HG03354 (cell line): ENCODE measurements around the gene FGF6.
"Not testable (repeated sequence)": the region's sequence is repeated elsewhere in the genome, so short reads cannot be mapped to it uniquely, and the experiment has no call there.

Source experiments
- ATAC-seq: cut with Tn5 transposase; IDR thresholded peaks from one replicate; pipeline ENCODE4 v1.9.1; 2021; ENCODE audit warnings: mild to moderate bottlenecking; ENCODE audit not compliant: unreplicated experiment, poor library complexity, severe bottlenecking

FGF6 gene

GRCh38 chr12:4445156-4446101 lies at the start of gene FGF6:
Gene FGF6, minus strand, starts transcription at chr12:4445815. Its CDS starts 245 bp downstream, at chr12:4445570.
- ATAC-seq, result no peak

GRCh38 chr12:4490973-4491372 lies 45.4 kb upstream of the FGF6 start:
- ATAC-seq, result no peak

GRCh38 chr12:4489556-4489955 lies 43.9 kb upstream of the FGF6 start:
- ATAC-seq, result no peak

- no peak for ATAC-seq
Observed at GRCh38 chr12:4486980-4487379, 41.4 kb upstream of the FGF6 start.

- ATAC-seq, result no peak
Observed at GRCh38 chr12:4486049-4486699, 40.6 kb upstream of the FGF6 start.

GRCh38 chr12:4483885-4484823 lies 38.5 kb upstream of the FGF6 start:
- no peak for ATAC-seq

GRCh38 chr12:4482936-4483335 lies 37.3 kb upstream of the FGF6 start:
- ATAC-seq, result no peak

GRCh38 chr12:4478933-4479332 lies 33.3 kb upstream of the FGF6 start:
- no peak for ATAC-seq

- no peak for ATAC-seq
Observed at GRCh38 chr12:4477129-4477528, 31.5 kb upstream of the FGF6 start.

GRCh38 chr12:4472046-4472445 lies 26.4 kb upstream of the FGF6 start:
- ATAC-seq, result no peak

GRCh38 chr12:4471256-4471655 lies 25.6 kb upstream of the FGF6 start:
- no peak for ATAC-seq

GRCh38 chr12:4468994-4469393 lies 23.4 kb upstream of the FGF6 start:
- ATAC-seq, result no peak

GRCh38 chr12:4460761-4461160 lies 15.1 kb upstream of the FGF6 start:
- ATAC-seq, result no peak

- not testable (repeated sequence) for ATAC-seq
Observed at GRCh38 chr12:4455849-4456248, 10.2 kb upstream of the FGF6 start.

GRCh38 chr12:4454315-4454860 lies 8.8 kb upstream of the FGF6 start:
- no peak for ATAC-seq

GRCh38 chr12:4451694-4452093 lies 6.1 kb upstream of the FGF6 start:
- ATAC-seq, result no peak

- no peak for ATAC-seq
Observed at GRCh38 chr12:4450551-4451112, 5.0 kb upstream of the FGF6 start.

- no peak for ATAC-seq
Observed at GRCh38 chr12:4449851-4450221, 4.2 kb upstream of the FGF6 start.
